Heart right ventricle (tissue), 16 donors: Measurements from ENCODE around the gene MYO5C. TPM values are rescaled to one million over a fixed set of nuclear protein-coding genes. Genes with fewer than 3 reads are reported as not detected.
A peak's percentile ranks its signal among the peaks of the same experiment; 100 is the strongest.

Experiments used
- ATAC-seq, 8 donors: fragments of 200-7000 bp; cut with Tn5 transposase; one replicate each; pipeline ENCODE4 v1.9.1; 2020; ENCODE audit warnings: mild to moderate bottlenecking in 8 of 8, moderate library complexity in 8 of 8, moderate number of reproducible peaks in 1 of 8
- DNase-seq, 2 donors: peaks; one replicate each; pipeline ENCODE4 v3.0.0-alpha.2; 2020
- H3K27ac ChIP-seq, 10 donors: fragments of 200-600 bp; sonication (generic) in 2 of 10; one replicate each; pipeline versions ENCODE4 v1.5.0 to v1.8.0; 2020 to 2022; ENCODE audit warnings: mild to moderate bottlenecking in 3 of 10
- H3K27me3 ChIP-seq, 7 donors: fragments of 200-600 bp; one replicate each; pipeline ENCODE4 v1.8.0; 2021 to 2022; ENCODE audit warnings: mild to moderate bottlenecking in 2 of 7
- H3K36me3 ChIP-seq, 9 donors: fragments of 200-600 bp; sonication (generic) in 1 of 9; one replicate each; pipeline versions ENCODE4 v1.5.0 to v1.8.0; 2020 to 2022; ENCODE audit warnings: mild to moderate bottlenecking in 2 of 9
- H3K4me1 ChIP-seq, 9 donors: fragments of 200-600 bp; sonication (generic) in 1 of 9; one replicate each; pipeline versions ENCODE4 v1.5.0 to v1.8.0; 2020 to 2022; ENCODE audit warnings: mild to moderate bottlenecking in 4 of 9
- H3K4me3 ChIP-seq, 10 donors: fragments of 200-600 bp; sonication (generic) in 2 of 10; one replicate each; pipeline versions ENCODE4 v1.5.0 to v1.8.0; 2020 to 2022; ENCODE audit warnings: mild to moderate bottlenecking in 7 of 10, moderate library complexity in 2 of 10
- H3K9me3 ChIP-seq, 11 donors: fragments of 200-600 bp in 10 of 11; sonication (generic) in 2 of 11; one replicate each; pipeline versions ENCODE4 v1.5.0 to v1.8.0; 2013 to 2022; ENCODE audit warnings: mild to moderate bottlenecking in 2 of 11, control low read depth in 1 of 11, moderate library complexity in 1 of 11
- WGBS, 2 donors: extraction: QIAGEN DNeasy Blood & Tissue Kit; methylation state at CpG; one replicate each; pipeline ENCODE4 v1.1.7; 2013; ENCODE audit warnings: inconsistent platforms in 1 of 2; 5-methylcytosine and 5-hydroxymethylcytosine counted together
- intact Hi-C, 10 donors: fragments of 100-400 bp; cut with DNase I; formaldehyde crosslinking; loops; one replicate each; pipeline versions ENCODE4 v1.11.1 to v1.14.2; 2022
- polyA plus RNA-seq, 2 donors: library from polyadenylated mRNA; stranded (reverse); fragments of 200-250 nt; gene quantifications; one replicate each; pipeline ENCODE4 v1.2.3, GENCODE V29; 2013
- total RNA-seq, 10 donors: library from RNA; stranded (reverse); fragmentation: NEBNext Ultra II Directional in 3 of 10; extraction: Animal tissue kit (Norgen Biotek cat#: 25700) in 3 of 10; gene quantifications; one replicate each; pipeline versions ENCODE4 v1.2.1 to v1.2.4, GENCODE V29; 2021 to 2023
- TF ChIP-seq, protein P1 (sequence below), 9 donors: fragments of 200-600 bp; sonication (generic) in 2 of 9; IDR thresholded peaks; one replicate each; pipeline versions ENCODE4 v1.5.0 to v1.8.0; 2021 to 2022; ENCODE audit warnings: antibody characterized with exemption in 9 of 9, mild to moderate bottlenecking in 5 of 9, moderate library complexity in 1 of 9
- donor health status: Arrhythmogenic right ventricular cardiomyopathy.
- donor health status: ischemic (EF 13 %, LVEDD 7.1; RV severe dilation, severe dysfunction).
- donor health status: healthy with polysubstance abuse.
- donor health status: DM: no; HTN: yes; CAD: no.
- donor health status: DM: no; HTN: no; CAD: no.
- donor health status: ischemic (EF 25% LVEDD 6.9; RV normal size, moderate dysfunction).
- donor health status: ischemic (EF 25% LVEDD 5.7; RV mildly dilated, moderate dysfunction).
- donor health status: healthy.
- donor health status: DM: yes; HTN: yes; CAD: no.
- donor health status: Ischemic cardiomyopathy.
- donor health status: ischemic (EF 35%, LVEDD 5.7; RV mildly dilated, moderate dysfunction).
- donor health status: nonischemic (EF 11% LVEDD 7.7; RV severe dilation, severe dysfunction).
- donor health status: DM: yes; HTN: yes; CAD: no.
- donor health status: PGD.
- donor health status: ischemic (EF 29% LVEDD 5.4; RV normal size, mild dysfunction).
- donor health status: nonischemic (EF 23%, LVEDD 6.1; RV moderate dilation, normal function).

Gene MYO5C
- total and polyA plus RNA-seq, 12 donors, result 0.75 to 3.5 (median 2.1) TPM

DNA sequence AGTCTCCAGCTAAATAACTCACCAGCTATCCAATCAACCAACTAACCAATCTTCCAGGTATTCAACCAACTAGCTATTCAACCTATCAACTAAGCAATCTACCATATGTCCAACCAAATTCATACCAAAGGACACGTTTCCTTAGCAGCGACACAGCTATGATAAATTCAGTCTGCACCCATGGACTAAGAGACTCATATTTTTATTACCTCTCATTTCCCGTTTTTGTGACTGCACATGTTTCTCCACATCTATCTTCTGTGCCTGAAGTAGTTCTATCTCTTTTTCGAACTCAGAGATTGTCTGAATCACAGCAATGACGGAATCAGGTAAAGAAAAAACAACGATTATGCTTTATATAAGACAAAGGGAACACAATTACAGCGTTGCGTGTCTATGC, 70.4 kb downstream of the MYO5C start:
- TF ChIP-seq, protein P1, sequence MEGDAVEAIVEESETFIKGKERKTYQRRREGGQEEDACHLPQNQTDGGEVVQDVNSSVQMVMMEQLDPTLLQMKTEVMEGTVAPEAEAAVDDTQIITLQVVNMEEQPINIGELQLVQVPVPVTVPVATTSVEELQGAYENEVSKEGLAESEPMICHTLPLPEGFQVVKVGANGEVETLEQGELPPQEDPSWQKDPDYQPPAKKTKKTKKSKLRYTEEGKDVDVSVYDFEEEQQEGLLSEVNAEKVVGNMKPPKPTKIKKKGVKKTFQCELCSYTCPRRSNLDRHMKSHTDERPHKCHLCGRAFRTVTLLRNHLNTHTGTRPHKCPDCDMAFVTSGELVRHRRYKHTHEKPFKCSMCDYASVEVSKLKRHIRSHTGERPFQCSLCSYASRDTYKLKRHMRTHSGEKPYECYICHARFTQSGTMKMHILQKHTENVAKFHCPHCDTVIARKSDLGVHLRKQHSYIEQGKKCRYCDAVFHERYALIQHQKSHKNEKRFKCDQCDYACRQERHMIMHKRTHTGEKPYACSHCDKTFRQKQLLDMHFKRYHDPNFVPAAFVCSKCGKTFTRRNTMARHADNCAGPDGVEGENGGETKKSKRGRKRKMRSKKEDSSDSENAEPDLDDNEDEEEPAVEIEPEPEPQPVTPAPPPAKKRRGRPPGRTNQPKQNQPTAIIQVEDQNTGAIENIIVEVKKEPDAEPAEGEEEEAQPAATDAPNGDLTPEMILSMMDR (IDR thresholded peaks at IDR 0.05), result no peak
- no peak overlapping the region for H3K27ac ChIP-seq
- intact Hi-C loops, result loop anchor here in 4 of 10 donors (5.0 to 10.0 kb wide), 5 partner anchors 43 to 1487 kb away; no protein-coding TSS in a partner anchor
- H3K36me3 ChIP-seq, result peaks cover 0 to 37% (median 0%) of the 10 kb centered on the region in 9 donors
- H3K9me3 ChIP-seq, result no peaks in the 10 kb centered on the region
- H3K4me1 ChIP-seq, result no peaks in the 10 kb centered on the region
- WGBS, 2 donors, result 91 to 92% methylated on average over 8 of the region's 8 CpGs
- no peak overlapping the region for H3K4me3 ChIP-seq
- DNase-seq (no peak), ATAC-seq (no peak)
- H3K27me3 ChIP-seq, result no peaks in the 10 kb centered on the region

DNA sequence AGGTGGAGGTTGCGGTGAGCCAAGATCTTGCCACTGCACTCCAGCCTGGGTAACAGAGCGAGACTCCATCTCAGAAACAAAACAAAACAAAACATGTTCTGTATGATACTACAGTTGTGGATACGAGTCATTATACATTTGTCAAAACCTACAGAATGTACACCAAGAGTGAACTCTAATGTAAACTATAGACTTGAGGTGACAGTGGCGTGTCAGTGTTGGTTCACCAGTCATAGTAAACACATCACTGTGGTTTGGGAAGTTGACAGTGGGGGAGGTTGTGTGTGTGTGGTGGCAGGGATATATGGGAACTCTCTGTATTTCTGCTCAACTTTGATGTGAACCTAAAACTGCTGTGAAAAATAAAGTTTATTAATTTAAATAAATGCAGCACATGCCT, 71.4 kb downstream of the MYO5C start:
- DNase-seq (no peak), ATAC-seq (no peak)
- H3K36me3 ChIP-seq, result peaks cover 0 to 40% (median 0%) of the 10 kb centered on the region in 9 donors
- no peak overlapping the region for H3K27ac ChIP-seq
- H3K27me3 ChIP-seq, result no peaks in the 10 kb centered on the region
- no peak overlapping the region for H3K4me3 ChIP-seq
- TF ChIP-seq, protein P1 (IDR thresholded peaks at IDR 0.05), result no peak
- WGBS, 2 donors, result 94 to 97% methylated on average over 4 of the region's 4 CpGs
- intact Hi-C loops, result loop anchor here in 2 of 10 donors (10.0 kb wide), 3 partner anchors 59 to 339 kb away; no protein-coding TSS in a partner anchor
- no peaks in the 10 kb centered on the region for H3K9me3 ChIP-seq
- no peaks in the 10 kb centered on the region for H3K4me1 ChIP-seq

DNA sequence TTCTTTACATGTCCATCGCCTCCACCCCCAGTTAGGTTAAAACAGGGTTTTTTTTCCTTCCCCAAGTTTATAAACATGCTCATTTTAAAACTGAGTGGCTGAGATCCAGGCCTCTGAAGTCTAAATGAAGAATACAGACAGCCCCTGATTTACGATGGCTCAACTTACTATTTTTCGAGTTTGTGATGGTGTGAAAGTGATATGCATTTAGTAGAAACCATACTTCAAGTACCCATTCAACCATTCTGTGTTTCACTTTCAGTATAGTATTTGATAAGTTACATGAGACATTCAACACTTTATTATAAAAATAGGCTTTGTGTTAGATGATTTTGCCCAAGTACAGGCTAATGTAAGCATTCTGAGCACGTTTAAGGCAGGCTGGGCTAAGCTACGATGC, 73.9 kb downstream of the MYO5C start:
- TF ChIP-seq, protein P1 (IDR thresholded peaks at IDR 0.05), result no peak
- H3K27me3 ChIP-seq, result no peaks in the 10 kb centered on the region
- H3K4me1 ChIP-seq, result no peaks in the 10 kb centered on the region
- DNase-seq (no peak), ATAC-seq (no peak)
- peak overlapping the region in 1 of 10 donors; percentile 10 for H3K4me3 ChIP-seq
- peaks cover 0 to 38% (median 0%) of the 10 kb centered on the region in 9 donors for H3K36me3 ChIP-seq
- WGBS, 2 donors, result 92 to 94% methylated on average over 5 of the region's 5 CpGs
- H3K27ac ChIP-seq, result peak overlapping the region in 1 of 10 donors; percentile 58
- no peaks in the 10 kb centered on the region for H3K9me3 ChIP-seq
- intact Hi-C loops, result loop anchor here in 2 of 10 donors (10.0 kb wide), 3 partner anchors 57 to 337 kb away; no protein-coding TSS in a partner anchor

DNA sequence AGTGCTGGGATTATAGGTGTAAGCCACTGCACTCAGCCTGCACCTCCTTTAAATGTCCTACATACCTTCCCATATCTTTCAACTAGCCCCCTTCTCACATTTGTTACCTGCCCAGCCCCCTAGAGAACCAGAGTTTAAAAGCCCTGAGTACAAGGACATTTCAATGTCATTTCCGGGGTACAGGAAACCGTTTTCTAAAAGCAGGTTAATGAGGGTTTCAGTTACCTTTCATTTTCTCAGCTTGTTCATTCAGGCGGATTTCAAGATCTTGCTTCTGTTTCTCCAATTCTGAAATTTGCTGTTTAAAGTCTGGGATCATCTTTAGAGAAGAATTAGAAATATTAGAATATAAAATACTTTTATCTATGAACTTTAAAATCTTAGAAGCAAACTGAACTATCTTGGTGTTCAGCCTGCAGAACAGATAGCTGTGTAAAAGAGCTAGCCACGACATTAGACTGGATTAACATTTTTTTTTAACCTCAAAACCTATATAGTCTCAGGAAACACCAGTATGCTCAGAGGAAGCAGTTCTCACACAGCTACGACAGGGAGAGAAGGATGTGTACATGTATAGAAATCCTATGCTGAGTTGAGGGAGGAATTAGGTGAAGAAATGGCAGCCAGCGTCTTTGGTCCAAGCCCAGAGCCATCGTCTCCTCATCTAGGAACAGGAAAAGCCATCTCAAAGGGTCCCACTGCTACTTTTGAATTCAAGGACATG, 74.5 kb downstream of the MYO5C start:
- ATAC-seq, result no peak
- peak overlapping the region in 1 of 10 donors; percentile 58 for H3K27ac ChIP-seq
- intact Hi-C loops, result loop anchor here in 2 of 10 donors (10.0 kb wide), 3 partner anchors 56 to 336 kb away; no protein-coding TSS in a partner anchor
- TF ChIP-seq, protein P1 (IDR thresholded peaks at IDR 0.05), result no peak
- H3K4me1 ChIP-seq, result no peaks in the 10 kb centered on the region
- H3K36me3 ChIP-seq, result peaks cover 0 to 38% (median 0%) of the 10 kb centered on the region in 9 donors
- H3K9me3 ChIP-seq, result no peaks in the 10 kb centered on the region
- 76 to 80% methylated on average over 7 of the region's 7 CpGs for WGBS, 2 donors
- H3K27me3 ChIP-seq, result no peaks in the 10 kb centered on the region
- peak overlapping the region in 1 of 10 donors; percentile 5 for H3K4me3 ChIP-seq
- DNase-seq, result no peak
